ENCODE results near the gene CDK14.

- TF ChIP-seq CTCF (IDR thresholded peaks at IDR 0.05; ENCODE audit: low read length): no peak
- no peak for TF ChIP-seq EZH2 (optimal IDR thresholded peaks at IDR 0.05; ENCODE audit: low read depth, low read length)
Observed at GRCh38 chr7:90777465-90777864, 181.3 kb downstream of the CDK14 start.
